GM19468 (cell line): ENCODE measurements around the gene SAMD4B.

ENCODE experiments used
- ATAC-seq: cut with Tn5 transposase; IDR thresholded peaks from one replicate; pipeline ENCODE4 v1.9.1; 2021; ENCODE audit warnings: mild to moderate bottlenecking, moderate library complexity, moderate number of reproducible peaks; ENCODE audit not compliant: unreplicated experiment; ENCODE audit errors: extremely low read depth

SAMD4B gene

GRCh38 chr19:39406656-39407409 lies 64.6 kb downstream of the SAMD4B start, which contains the start of gene ZFP36:
Gene ZFP36, plus strand, starts transcription at chr19:39406847. Its CDS starts 58 bp downstream, at chr19:39406905.
- peak; percentile 7 for ATAC-seq

- no peak for ATAC-seq
Measured at GRCh38 chr19:39407410-39407659, 65.1 kb downstream of the SAMD4B start.

- no peak for ATAC-seq
Measured at GRCh38 chr19:39407660-39408391, 65.6 kb downstream of the SAMD4B start.

GRCh38 chr19:39408392-39409207 lies 66.4 kb downstream of the SAMD4B start:
- ATAC-seq, result no peak

- no peak for ATAC-seq
Measured at GRCh38 chr19:39409208-39410016, 67.2 kb downstream of the SAMD4B start.

- ATAC-seq, result no peak
Measured at GRCh38 chr19:39410017-39410830, 68.0 kb downstream of the SAMD4B start.

GRCh38 chr19:39410831-39411080 lies 68.5 kb downstream of the SAMD4B start:
- no peak for ATAC-seq

- ATAC-seq, result no peak
Measured at GRCh38 chr19:39411081-39411831, 69.0 kb downstream of the SAMD4B start.

GRCh38 chr19:39411832-39412099 lies 69.5 kb downstream of the SAMD4B start:
- no peak for ATAC-seq

- ATAC-seq, result peak; percentile 55
Measured at GRCh38 chr19:39412100-39412866, 70.1 kb downstream of the SAMD4B start, which contains the start of gene PLEKHG2. Gene PLEKHG2, plus strand, starts transcription at chr19:39412669. Its CDS starts 1,418 bp downstream, at chr19:39414087.

- no peak for ATAC-seq
Measured at GRCh38 chr19:39412867-39413271, 70.6 kb downstream of the SAMD4B start.

- no peak for ATAC-seq
Measured at GRCh38 chr19:39413272-39413910, 71.2 kb downstream of the SAMD4B start.

GRCh38 chr19:39413911-39414608 lies 71.8 kb downstream of the SAMD4B start:
- ATAC-seq, result no peak

GRCh38 chr19:39415111-39416046 lies 73.2 kb downstream of the SAMD4B start:
- ATAC-seq, result no peak

GRCh38 chr19:39416152-39417120 lies 74.2 kb downstream of the SAMD4B start:
- ATAC-seq, result no peak
